Memory B cell (primary cell): ENCODE results near the gene TMEM119.
A peak's percentile ranks its signal among the peaks of the same experiment; 100 is the strongest.
"Not testable (repeated sequence)": the region's sequence is repeated elsewhere in the genome, so short reads cannot be mapped to it uniquely, and the experiment has no call there.

Experiments
- ATAC-seq: fragments of 150-1000 bp; cut with Tn5 transposase; 2 replicates; pipeline ENCODE4 v1.10.0; 2021; ENCODE audit warnings: low read depth, mild to moderate bottlenecking, moderate library complexity
- DNase-seq, 2 donors: peaks; one replicate each; pipeline ENCODE4 v3.0.0; 2022; ENCODE audit warnings: low spot score in 2 of 2
- H3K27ac Mint-ChIP-seq: one replicate; pipeline ENCODE4 v1.8.0; 2022; ENCODE audit warnings: mild to moderate bottlenecking, moderate library complexity, mixed read lengths
- H3K27me3 Mint-ChIP-seq: one replicate; pipeline ENCODE4 v1.8.0; 2022; ENCODE audit warnings: mixed read lengths
- H3K36me3 Mint-ChIP-seq: one replicate; pipeline ENCODE4 v1.8.0; 2022; ENCODE audit warnings: mild to moderate bottlenecking, mixed read lengths
- H3K4me1 Mint-ChIP-seq: one replicate; pipeline ENCODE4 v1.8.0; 2022; ENCODE audit warnings: mixed read lengths
- H3K4me3 Mint-ChIP-seq: one replicate; pipeline ENCODE4 v1.8.0; 2022; ENCODE audit warnings: mild to moderate bottlenecking, moderate library complexity, mixed read lengths
- H3K9me3 Mint-ChIP-seq: one replicate; pipeline ENCODE4 v1.8.0; 2022; ENCODE audit warnings: mixed read lengths

The TMEM119 gene

DNA sequence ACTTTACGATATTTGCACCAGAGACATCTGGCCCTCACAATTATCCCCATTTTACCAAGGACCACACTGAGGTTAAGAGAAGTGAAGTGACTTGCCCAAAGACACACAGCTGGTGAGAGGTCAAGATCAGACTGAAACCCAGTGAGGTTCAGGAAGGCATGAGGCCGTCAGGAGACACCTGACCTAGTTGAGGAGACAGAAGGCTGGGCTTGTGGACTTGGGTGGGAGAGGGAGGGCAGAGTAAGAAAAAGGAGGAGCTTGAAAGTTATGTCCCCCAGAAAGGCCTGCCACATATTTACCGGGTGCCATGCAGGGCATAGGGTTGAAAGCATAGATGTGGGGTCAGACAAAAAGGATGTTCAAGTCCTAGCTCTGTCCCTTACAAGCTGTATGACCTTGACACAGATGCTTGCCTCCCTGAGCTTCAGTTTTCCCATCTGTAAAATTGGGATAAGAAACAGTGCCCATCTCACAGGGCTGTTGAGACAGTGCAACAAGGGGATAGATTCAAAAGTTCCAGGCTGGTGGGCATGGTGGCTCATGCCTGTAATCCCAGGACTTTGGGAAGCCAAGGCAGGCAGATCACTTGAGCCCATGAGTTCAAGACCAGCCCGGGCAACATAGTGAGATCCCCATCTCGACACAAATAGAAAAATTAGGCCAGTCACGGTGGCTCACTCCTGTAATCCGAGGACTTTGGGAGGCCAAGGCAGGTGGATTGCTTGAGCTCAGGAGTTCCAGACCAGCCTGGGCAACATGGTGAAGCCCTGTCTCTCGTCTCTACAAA is 29.4 kb upstream of the TMEM119 start:
- no peaks in the 10 kb centered on the region for H3K9me3 Mint-ChIP-seq
- peak overlapping the region; percentile 20 for H3K27ac Mint-ChIP-seq
- peaks cover 7% of the 10 kb centered on the region for H3K36me3 Mint-ChIP-seq
- no peaks in the 10 kb centered on the region for H3K27me3 Mint-ChIP-seq
- peaks cover 44% of the 10 kb centered on the region for H3K4me1 Mint-ChIP-seq
- H3K4me3 Mint-ChIP-seq = no peak overlapping the region
- DNase-seq (no peak), ATAC-seq (no peak)

DNA sequence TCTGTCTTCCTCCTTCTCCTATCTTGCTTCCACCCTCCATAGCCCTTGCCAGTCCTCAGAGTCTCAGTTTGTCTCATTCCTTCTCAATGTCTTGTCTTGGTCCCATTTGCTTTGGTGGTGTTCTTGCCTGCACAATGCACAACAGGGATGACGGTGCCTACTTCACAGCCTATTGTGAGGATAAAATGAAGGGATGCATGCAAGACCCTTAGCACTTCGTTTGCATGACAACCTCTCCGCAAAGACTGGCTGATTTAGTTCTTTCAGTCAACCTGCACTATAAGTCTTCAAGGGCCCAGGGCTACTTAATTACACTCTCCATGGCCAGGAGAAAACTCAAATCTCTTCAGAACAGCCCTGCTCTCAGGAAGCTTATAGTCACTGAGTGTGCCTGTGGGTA is 27.3 kb upstream of the TMEM119 start:
- Mint-ChIP-seq H3K27ac (peak overlapping the region; percentile 0), H3K4me3 (no peak overlapping the region), H3K27me3 (no peaks in the 10 kb centered on the region), H3K36me3 (peaks cover 3% of the 10 kb centered on the region), H3K9me3 (no peaks in the 10 kb centered on the region), H3K4me1 (peaks cover 38% of the 10 kb centered on the region)
- DNase-seq (no peak), ATAC-seq (no peak)

DNA sequence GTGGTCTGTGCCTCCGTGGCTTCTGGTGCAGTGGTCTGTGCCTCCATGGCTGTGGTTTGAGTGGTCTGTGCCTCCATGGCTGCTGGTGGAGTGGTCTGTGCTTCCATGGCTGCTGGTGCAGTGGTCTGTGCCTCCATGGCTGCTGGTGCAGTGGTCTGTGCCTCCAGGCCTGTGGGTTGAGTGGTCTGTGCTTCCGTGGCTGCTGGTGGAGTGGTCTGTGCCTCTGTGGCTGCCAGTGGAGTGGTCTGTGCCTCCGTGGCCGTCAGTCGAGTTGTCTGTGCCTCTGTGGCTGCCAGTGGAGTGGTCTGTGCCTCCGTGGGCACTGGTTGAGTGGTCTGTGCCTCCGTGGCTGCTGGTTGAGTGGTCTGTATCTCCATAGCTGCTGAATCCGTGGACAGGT is 25.7 kb upstream of the TMEM119 start:
- ATAC-seq = no peak
- no peaks in the 10 kb centered on the region for H3K9me3 Mint-ChIP-seq
- peak overlapping the region; percentile 38 for H3K27ac Mint-ChIP-seq
- no peak overlapping the region for H3K4me3 Mint-ChIP-seq
- H3K4me1 Mint-ChIP-seq = peaks cover 34% of the 10 kb centered on the region
- no peak for DNase-seq
- H3K36me3 Mint-ChIP-seq = peaks cover 3% of the 10 kb centered on the region
- H3K27me3 Mint-ChIP-seq = no peaks in the 10 kb centered on the region

DNA sequence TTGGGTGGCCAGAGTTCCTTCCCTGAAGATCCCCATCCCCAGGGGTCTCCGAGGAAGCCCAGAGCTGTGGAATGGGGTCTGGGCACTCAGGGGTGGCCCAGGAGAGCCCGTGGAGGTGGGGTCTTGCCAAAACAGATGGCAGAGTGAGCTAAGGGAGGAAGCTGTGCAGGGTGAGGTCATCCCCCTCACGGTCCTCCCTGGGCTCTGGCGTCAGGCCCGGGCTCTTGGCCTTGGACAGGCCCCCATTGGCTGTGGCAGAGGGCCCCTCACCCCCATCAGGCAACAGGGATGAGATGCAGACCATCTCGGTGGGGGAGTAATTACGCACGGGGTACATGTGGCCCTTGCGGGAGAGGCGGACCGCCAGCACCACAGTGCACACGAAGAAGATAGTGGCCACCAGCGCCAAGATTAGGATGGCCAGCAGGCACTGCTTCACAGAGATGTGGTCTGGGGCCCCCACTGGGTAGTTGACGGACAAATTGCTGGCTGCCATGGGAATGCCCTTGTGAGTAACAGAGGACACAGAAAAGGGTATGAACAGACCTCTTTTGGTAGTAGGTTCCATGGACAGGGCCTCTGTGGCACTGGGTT is 25.1 kb upstream of the TMEM119 start:
- Mint-ChIP-seq H3K36me3 (peaks cover 3% of the 10 kb centered on the region), H3K4me3 (no peak overlapping the region), H3K27ac (peak overlapping the region; percentile 91), H3K27me3 (no peaks in the 10 kb centered on the region), H3K9me3 (no peaks in the 10 kb centered on the region), H3K4me1 (peaks cover 33% of the 10 kb centered on the region)
- DNase-seq (no peak), ATAC-seq (no peak)

DNA sequence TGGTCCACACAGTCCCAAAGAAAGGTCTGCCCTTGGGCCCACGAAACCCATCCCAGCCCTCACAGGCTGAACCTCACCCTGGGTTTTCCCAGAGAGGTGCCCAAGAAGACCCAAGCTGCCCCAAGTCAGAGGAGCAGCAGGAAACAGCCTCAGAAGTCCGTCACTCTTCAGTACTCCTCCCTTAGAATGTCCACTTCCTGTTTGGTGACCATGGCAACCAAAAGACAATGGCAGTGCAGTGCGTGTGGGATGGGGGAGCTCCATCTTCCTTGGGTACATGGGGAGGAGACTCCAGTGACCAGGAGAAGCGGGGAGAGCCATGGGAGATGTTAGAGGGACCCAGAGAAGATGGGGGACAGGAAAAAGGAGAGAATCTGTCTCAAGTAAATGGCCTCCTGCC is 24.5 kb upstream of the TMEM119 start:
- DNase-seq = no peak
- H3K4me3 Mint-ChIP-seq = no peak overlapping the region
- H3K27ac Mint-ChIP-seq = peak overlapping the region; percentile 91
- H3K4me1 Mint-ChIP-seq = peaks cover 36% of the 10 kb centered on the region
- no peaks in the 10 kb centered on the region for H3K27me3 Mint-ChIP-seq
- peaks cover 3% of the 10 kb centered on the region for H3K36me3 Mint-ChIP-seq
- no peaks in the 10 kb centered on the region for H3K9me3 Mint-ChIP-seq
- ATAC-seq = peak; percentile 34

DNA sequence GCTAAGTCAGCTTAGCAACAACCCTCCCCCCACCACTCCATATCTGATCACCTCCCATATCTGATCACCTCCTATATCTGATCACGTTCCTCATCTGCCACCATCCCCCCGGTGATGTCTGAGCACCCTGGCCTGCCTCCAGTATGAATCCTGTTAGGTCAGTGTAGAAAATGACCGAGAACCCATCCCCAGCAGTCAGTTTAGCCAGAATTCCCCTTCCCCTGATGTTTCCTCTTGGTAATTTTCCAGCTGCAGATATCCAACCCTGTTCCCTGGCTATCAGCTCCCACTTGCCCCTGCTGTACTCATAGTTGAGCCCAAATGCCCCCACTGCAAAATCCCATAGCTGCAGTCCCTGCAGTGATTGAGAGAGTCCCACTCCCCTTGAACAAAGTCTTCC is 23.3 kb upstream of the TMEM119 start:
- Mint-ChIP-seq H3K27ac (peak overlapping the region; percentile 91), H3K4me3 (no peak overlapping the region), H3K27me3 (no peaks in the 10 kb centered on the region), H3K9me3 (peaks cover 4% of the 10 kb centered on the region), H3K4me1 (peaks cover 46% of the 10 kb centered on the region), H3K36me3 (peaks cover 7% of the 10 kb centered on the region)
- ATAC-seq = no peak
- DNase-seq = no peak

DNA sequence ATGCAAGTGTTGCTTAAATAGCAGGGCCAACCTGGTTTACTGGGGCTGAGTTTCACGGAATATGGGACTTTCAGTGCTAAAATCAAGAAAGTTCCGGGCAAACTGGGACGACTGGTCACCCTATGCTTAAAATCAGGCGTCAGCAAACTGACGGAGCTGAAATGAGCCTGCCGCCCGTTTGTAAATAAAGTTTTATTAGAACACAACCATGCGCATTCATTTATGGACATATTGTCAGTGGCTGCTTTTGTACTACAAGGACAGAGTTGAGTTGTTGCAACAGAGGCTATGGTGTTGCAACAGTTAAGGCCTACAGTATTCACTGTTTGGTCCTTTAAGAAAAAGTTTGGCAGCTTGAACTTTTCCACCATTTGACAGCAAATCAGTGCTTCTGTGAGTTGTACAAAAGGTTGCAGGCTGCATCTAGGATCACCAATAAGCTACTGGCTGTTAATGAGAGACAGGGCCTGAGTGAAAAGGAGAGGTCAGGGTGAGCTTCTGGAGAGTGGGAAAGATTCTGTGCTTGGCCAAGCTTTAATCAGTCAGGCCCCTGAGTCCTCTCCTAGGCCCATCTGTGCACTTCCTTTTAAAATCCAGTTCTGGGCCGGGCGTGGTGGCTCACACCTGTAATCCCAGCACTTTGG is 22.5 kb upstream of the TMEM119 start:
- Mint-ChIP-seq H3K27ac (peak overlapping the region; percentile 32), H3K9me3 (peaks cover 4% of the 10 kb centered on the region), H3K36me3 (peaks cover 8% of the 10 kb centered on the region), H3K27me3 (no peaks in the 10 kb centered on the region), H3K4me1 (peaks cover 43% of the 10 kb centered on the region), H3K4me3 (no peak overlapping the region)
- no peak for DNase-seq
- no peak for ATAC-seq

GRCh38 chr12:108619369-108620160 is 21.7 kb upstream of the TMEM119 start:
- H3K9me3 Mint-ChIP-seq = peaks cover 4% of the 10 kb centered on the region
- peak overlapping the region; percentile 96 for H3K27ac Mint-ChIP-seq
- H3K4me1 Mint-ChIP-seq = peaks cover 39% of the 10 kb centered on the region
- DNase-seq (no peak), ATAC-seq (no peak)
- H3K36me3 Mint-ChIP-seq = peaks cover 8% of the 10 kb centered on the region
- H3K4me3 Mint-ChIP-seq = no peak overlapping the region
- no peaks in the 10 kb centered on the region for H3K27me3 Mint-ChIP-seq

GRCh38 chr12:108618953-108619274 is 21.0 kb upstream of the TMEM119 start:
- H3K27me3 Mint-ChIP-seq, H3K9me3 Mint-ChIP-seq, ATAC-seq, H3K4me3 Mint-ChIP-seq, H3K36me3 Mint-ChIP-seq, DNase-seq: not testable (repeated sequence)
- H3K27ac Mint-ChIP-seq = peak overlapping the region; percentile 96
- peaks cover 41% of the 10 kb centered on the region for H3K4me1 Mint-ChIP-seq

- ATAC-seq = peak; percentile 46
- peak; percentile 75 to 86 for DNase-seq
- Mint-ChIP-seq H3K36me3 (peaks cover 8% of the 10 kb centered on the region), H3K27ac (peak overlapping the region; percentile 96), H3K9me3 (peaks cover 4% of the 10 kb centered on the region), H3K4me1 (peaks cover 44% of the 10 kb centered on the region), H3K27me3 (no peaks in the 10 kb centered on the region), H3K4me3 (no peak overlapping the region)
Measured at GRCh38 chr12:108618079-108618952, 20.4 kb upstream of the TMEM119 start.

DNA sequence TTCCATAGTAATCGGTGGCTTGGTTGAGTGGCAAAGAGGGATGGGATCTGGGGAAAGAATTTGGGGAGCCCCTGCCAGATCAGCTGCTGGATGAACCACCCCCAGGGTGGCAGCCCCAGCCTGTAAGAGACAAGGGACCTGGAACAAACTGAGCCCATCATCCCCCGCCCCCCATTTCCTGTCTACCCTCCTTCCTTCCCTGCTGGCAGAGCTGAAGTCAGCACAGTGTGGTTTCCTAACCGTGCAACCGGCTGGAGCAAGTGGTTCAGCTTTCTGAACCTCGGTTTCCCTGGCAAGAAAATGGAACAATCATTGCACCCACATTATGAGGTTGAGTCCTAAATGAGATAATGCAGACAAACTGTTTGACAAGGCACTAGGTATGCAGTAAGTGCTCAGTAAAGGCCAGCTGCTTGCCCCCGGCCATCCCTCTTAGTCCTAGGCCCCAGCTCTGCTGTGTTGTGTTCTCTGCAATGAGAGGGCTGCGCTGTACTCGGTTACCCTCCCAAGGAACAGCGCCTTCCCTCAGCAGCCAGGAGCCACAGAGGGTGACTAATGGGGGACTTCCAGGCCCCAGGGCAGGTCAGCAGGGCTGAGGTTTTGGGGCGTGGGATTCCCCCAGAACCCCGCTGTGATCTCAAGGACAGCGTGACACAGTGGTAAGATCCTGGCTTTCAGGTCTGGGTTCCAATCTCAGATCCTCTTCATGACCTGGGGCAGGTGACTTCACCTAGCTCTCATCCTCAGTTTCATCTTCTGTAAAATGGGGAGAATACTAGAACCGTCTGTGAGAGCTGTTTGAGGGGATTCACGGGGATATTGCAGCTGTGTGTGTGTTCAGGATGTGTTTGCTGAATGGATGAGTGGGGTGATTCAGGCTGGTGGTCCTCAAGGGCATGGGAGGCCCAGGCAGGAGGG is 19.3 kb upstream of the TMEM119 start:
- Mint-ChIP-seq H3K36me3 (peaks cover 5% of the 10 kb centered on the region), H3K9me3 (peaks cover 4% of the 10 kb centered on the region), H3K27ac (peak overlapping the region; percentile 96), H3K4me1 (peaks cover 47% of the 10 kb centered on the region), H3K4me3 (peak overlapping the region; percentile 42), H3K27me3 (no peaks in the 10 kb centered on the region)
- peak; percentile 89 for ATAC-seq
- peak; percentile 62 to 75 for DNase-seq

DNA sequence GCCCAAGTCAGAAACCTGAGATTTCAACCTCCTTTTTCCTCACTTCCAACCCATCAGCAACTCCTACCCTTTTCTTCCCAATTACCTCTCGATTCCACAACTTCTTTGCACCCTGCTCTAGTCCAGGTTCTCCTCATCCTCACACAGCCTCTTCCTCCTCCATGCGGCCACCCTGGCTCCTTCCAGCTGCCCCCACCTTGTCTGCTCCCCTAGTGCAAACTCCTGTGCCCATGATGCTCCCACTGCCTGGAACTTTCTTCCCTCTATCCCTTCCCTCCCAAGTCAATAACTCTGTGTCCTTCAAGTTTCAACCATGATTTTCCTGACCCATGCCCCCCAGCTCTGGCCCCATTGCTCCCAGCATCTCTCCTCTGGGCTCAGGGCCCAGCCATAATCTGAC is 18.5 kb upstream of the TMEM119 start:
- Mint-ChIP-seq H3K27ac (peak overlapping the region; percentile 96), H3K9me3 (peaks cover 4% of the 10 kb centered on the region), H3K4me1 (peaks cover 50% of the 10 kb centered on the region), H3K36me3 (peaks cover 5% of the 10 kb centered on the region), H3K4me3 (peak overlapping the region; percentile 43), H3K27me3 (no peaks in the 10 kb centered on the region)
- ATAC-seq = no peak
- no peak for DNase-seq
